OCI-LY3 (cell line): Measurements from ENCODE around the gene LETM1.

Source experiments
- H2AFZ ChIP-seq: fragments of 200-600, 300-600 bp; shearing (Covaris generic); 2 replicates; pipeline ENCODE4 v1.6.0; 2014; ENCODE audit warnings: antibody characterized with exemption, low read depth, low read length
- H3K27ac ChIP-seq: fragments of 200-600, 300-600 bp; sonication (generic); 2 replicates; pipeline ENCODE4 v1.5.1; 2014; ENCODE audit warnings: mild to moderate bottlenecking, low read length, moderate library complexity, mixed read lengths
- H3K27me3 ChIP-seq: fragments of 200-600, 300-600 bp; sonication (generic); 2 replicates; pipeline ENCODE4 v1.6.1; 2014; ENCODE audit warnings: low read depth, low read length, mixed read lengths
- H3K36me3 ChIP-seq: fragments of 200-600, 300-600 bp; sonication (generic); replicated peaks from 2 replicates; pipeline ENCODE3; 2014; ENCODE audit warnings: low read depth, low read length, mixed read lengths
- H3K4me1 ChIP-seq: fragments of 300-600, 200-600 bp; sonication (generic); 2 replicates; pipeline ENCODE4 v1.6.1; 2014; ENCODE audit warnings: low read length, mixed read lengths
- H3K4me2 ChIP-seq: fragments of 200-600, 300-600 bp; sonication (generic); 2 replicates; pipeline ENCODE4 v1.6.1; 2014; ENCODE audit warnings: low read length, mixed read lengths
- H3K4me3 ChIP-seq: fragments of 300-600, 200-600 bp; sonication (generic); 2 replicates; pipeline ENCODE4 v1.5.1; 2014; ENCODE audit warnings: antibody characterized with exemption, mild to moderate bottlenecking, low read length, moderate library complexity
- H3K79me2 ChIP-seq: fragments of 300-600, 200-600 bp; shearing (Covaris generic); 2 replicates; pipeline ENCODE4 v1.6.1; 2014; ENCODE audit warnings: mild to moderate bottlenecking, low read length, mixed read lengths
- H3K9ac ChIP-seq: fragments of 300-600, 200-600 bp; shearing (Covaris generic); 2 replicates; pipeline ENCODE4 v1.6.0; 2014; ENCODE audit warnings: mild to moderate bottlenecking, low read length, moderate library complexity
- H3K9me3 ChIP-seq: fragments of 200-600, 300-600 bp; shearing (Covaris generic); 2 replicates; pipeline ENCODE4 v1.6.1; 2014; ENCODE audit warnings: low read length, mixed read lengths; ENCODE audit not compliant: insufficient read depth
- H4K20me1 ChIP-seq: fragments of 200-600, 300-600 bp; sonication (generic); 2 replicates; pipeline ENCODE4 v1.6.1; 2016; ENCODE audit warnings: low read length, mixed read lengths; ENCODE audit not compliant: insufficient read depth
- CTCF ChIP-seq: fragments of 200-600, 300-600 bp; sonication (generic); IDR thresholded peaks from 2 replicates; pipeline ENCODE4 v1.5.1; 2014; ENCODE audit warnings: antibody characterized with exemption, low read length, low read depth
- EZH2phosphoT487 ChIP-seq: fragments of 200-600 bp; shearing (Covaris generic); IDR thresholded peaks from 2 replicates; pipeline ENCODE4 v1.6.1; 2018; ENCODE audit warnings: antibody characterized with exemption, mixed run types, low read depth

The LETM1 gene

GRCh38 chr4:1793940-1794808 is 61.8 kb downstream of the LETM1 start:
- no peaks in the 10 kb centered on the region for H3K27me3 ChIP-seq
- no peak overlapping the region for H3K4me2 ChIP-seq
- H3K9ac ChIP-seq: no peak overlapping the region
- no peaks in the 10 kb centered on the region for H3K36me3 ChIP-seq
- H3K79me2 ChIP-seq: no peaks in the 10 kb centered on the region
- no peak overlapping the region for H3K4me3 ChIP-seq
- no peaks in the 10 kb centered on the region for H3K9me3 ChIP-seq
- no peak overlapping the region for H2AFZ ChIP-seq
- TF ChIP-seq EZH2phosphoT487: no peak
- no peak for TF ChIP-seq CTCF
- H4K20me1 ChIP-seq: no peaks in the 10 kb centered on the region
- H3K27ac ChIP-seq: no peak overlapping the region
- H3K4me1 ChIP-seq: no peaks in the 10 kb centered on the region

- no peaks in the 10 kb centered on the region for H3K36me3 ChIP-seq
- no peaks in the 10 kb centered on the region for H3K9me3 ChIP-seq
- H3K4me3 ChIP-seq: no peak overlapping the region
- TF ChIP-seq CTCF (no peak), EZH2phosphoT487 (no peak)
- H3K27ac ChIP-seq: no peak overlapping the region
- H3K9ac ChIP-seq: no peak overlapping the region
- no peaks in the 10 kb centered on the region for H4K20me1 ChIP-seq
- no peak overlapping the region for H3K4me2 ChIP-seq
- H3K27me3 ChIP-seq: no peaks in the 10 kb centered on the region
- H2AFZ ChIP-seq: no peak overlapping the region
- no peaks in the 10 kb centered on the region for H3K4me1 ChIP-seq
- H3K79me2 ChIP-seq: no peaks in the 10 kb centered on the region
Observed at GRCh38 chr4:1793496-1793840, 62.5 kb downstream of the LETM1 start.

GRCh38 chr4:1792832-1793495 is 63.0 kb downstream of the LETM1 start, which contains the start of gene FGFR3:
Gene FGFR3, plus strand, starts transcription at chr4:1793293. Its CDS starts 642 bp downstream, at chr4:1793935.
- TF ChIP-seq CTCF (no peak), EZH2phosphoT487 (no peak)
- Histone ChIP-seq H2AFZ (no peak within 1 kb of the TSS), H3K9me3 (no peaks in the 10 kb centered on the region), H3K4me3 (no peak within 1 kb of the TSS), H3K9ac (no peak within 1 kb of the TSS), H3K27me3 (no peaks in the 10 kb centered on the region), H3K4me2 (no peak within 1 kb of the TSS), H3K79me2 (no peaks in the 10 kb centered on the region), H3K36me3 (no peaks in the 10 kb centered on the region), H3K27ac (no peak within 1 kb of the TSS), H3K4me1 (no peaks in the 10 kb centered on the region), H4K20me1 (no peaks in the 10 kb centered on the region)

- H3K36me3 ChIP-seq: no peaks in the 10 kb centered on the region
- H3K4me1 ChIP-seq: no peaks in the 10 kb centered on the region
- no peak overlapping the region for H3K4me2 ChIP-seq
- H3K4me3 ChIP-seq: no peak overlapping the region
- no peak overlapping the region for H3K27ac ChIP-seq
- H3K9me3 ChIP-seq: no peaks in the 10 kb centered on the region
- TF ChIP-seq CTCF (no peak), EZH2phosphoT487 (no peak)
- H3K79me2 ChIP-seq: no peaks in the 10 kb centered on the region
- no peak overlapping the region for H2AFZ ChIP-seq
- no peaks in the 10 kb centered on the region for H4K20me1 ChIP-seq
- H3K9ac ChIP-seq: no peak overlapping the region
- H3K27me3 ChIP-seq: no peaks in the 10 kb centered on the region
Observed at GRCh38 chr4:1792158-1792831, 63.7 kb downstream of the LETM1 start.
